Endothelial cell of umbilical vein (primary cell): ENCODE measurements around the gene SUCLG1. TPM values are rescaled to one million over a fixed set of nuclear protein-coding genes. Genes with fewer than 3 reads are reported as not detected.

Experiments used
- BruUV-seq: library from RNA; stranded (reverse); fragments of 400-500 nt; replicated peaks from 2 replicates; lab custom pipeline; 2021; lab: Mats Ljungman, UMichigan
- CTCF ChIA-PET: fragments of 300-600, 350-600 bp; sonication (Branson Sonifier 250); formaldehyde crosslinking; loops from one replicate; lab custom pipeline; 2021; ENCODE audit warnings: antibody characterized with exemption, inconsistent platforms; lab: Charles Lee
- POLR2A ChIA-PET: fragments of 300-600, 350-600 bp; sonication (Branson Sonifier 250); formaldehyde crosslinking; loops from one replicate; lab custom pipeline; 2021; ENCODE audit warnings: antibody characterized with exemption, inconsistent platforms; lab: Charles Lee
- DNase-seq: peaks from one replicate; pipeline ENCODE4 v3.0.0-alpha.2; 2011; ENCODE audit warnings: low read depth, low spot score
- FAIRE-seq: peaks from 2 replicates; lab custom pipeline; 2011; peaks lifted over from hg19 to GRCh38; lab: Jason Lieb, UNC
- H2AFZ ChIP-seq: 2 replicates; pipeline ENCODE4 v1.6.0; 2012; ENCODE audit warnings: low read depth, low read length, control low read depth, inconsistent platforms
- H3K27ac ChIP-seq: 2 replicates; pipeline ENCODE4 v1.5.1; 2011; ENCODE audit warnings: low read depth, mild to moderate bottlenecking, control low read depth, low read length, moderate library complexity; ENCODE audit not compliant: insufficient read depth
- H3K27me3 ChIP-seq, 2 experiments: 2 replicates each; pipeline versions ENCODE4 v1.6.0 to v1.6.1; 2011; ENCODE audit warnings: low read length in 2 of 2, mixed read lengths in 1 of 2; ENCODE audit not compliant: control insufficient read depth in 2 of 2, insufficient read depth in 2 of 2
- H3K36me3 ChIP-seq, 2 experiments: 2 replicates in 1 of 2; 3 replicates in 1 of 2; pipeline ENCODE4 v1.5.1; 2011; ENCODE audit warnings: low read length in 2 of 2, mild to moderate bottlenecking in 1 of 2, moderate library complexity in 1 of 2; ENCODE audit not compliant: control insufficient read depth in 2 of 2, insufficient read depth in 2 of 2; ENCODE audit errors: extremely low read depth in 1 of 2
- H3K4me1 ChIP-seq: 3 replicates; pipeline ENCODE4 v1.5.1; 2011; ENCODE audit warnings: mild to moderate bottlenecking, low read length; ENCODE audit not compliant: control insufficient read depth, insufficient read depth; ENCODE audit errors: extremely low read depth
- H3K4me2 ChIP-seq: 2 replicates; pipeline ENCODE4 v1.6.1; 2011; ENCODE audit warnings: low read length, control low read depth, mixed read lengths; ENCODE audit not compliant: insufficient read depth
- H3K4me3 ChIP-seq, 3 experiments: fragments of 200-600 bp in 1 of 3; sonication (generic), shearing (Covaris generic) in 1 of 3; replicated peaks in 1 of 3; 2 replicates each; pipeline ENCODE4 v1.5.1; 2011 to 2016; ENCODE audit warnings: control low read depth in 3 of 3, low read length in 3 of 3, mild to moderate bottlenecking in 2 of 3, inconsistent platforms in 1 of 3, low read depth in 1 of 3, moderate library complexity in 1 of 3; ENCODE audit not compliant: insufficient read depth in 1 of 3
- H3K79me2 ChIP-seq: 2 replicates; pipeline ENCODE4 v1.6.0; 2012; ENCODE audit warnings: low read length, inconsistent platforms; ENCODE audit not compliant: control insufficient read depth, insufficient read depth
- H3K9ac ChIP-seq: replicated peaks from 2 replicates; pipeline ENCODE3; 2011; ENCODE audit warnings: low read length, control low read depth; ENCODE audit not compliant: insufficient read depth; ENCODE audit errors: extremely low read depth
- H3K9me1 ChIP-seq: replicated peaks from 3 replicates; pipeline ENCODE4 v1.6.0; 2011; ENCODE audit warnings: mild to moderate bottlenecking, low read length; ENCODE audit not compliant: control insufficient read depth, insufficient read depth; ENCODE audit errors: extremely low read depth
- H3K9me3 ChIP-seq: replicated peaks from 2 replicates; pipeline ENCODE4 v1.5.1; 2012; ENCODE audit warnings: low read length, inconsistent platforms; ENCODE audit not compliant: control insufficient read depth, insufficient read depth
- H4K20me1 ChIP-seq: replicated peaks from 2 replicates; pipeline ENCODE3; 2011; ENCODE audit warnings: mild to moderate bottlenecking, low read length; ENCODE audit not compliant: control insufficient read depth, insufficient read depth; ENCODE audit errors: extremely low read depth
- EZH2 ChIP-seq: IDR thresholded peaks from 2 replicates; pipeline ENCODE4 v1.6.1; 2012; ENCODE audit warnings: borderline replicate concordance, low read depth, mild to moderate bottlenecking, moderate library complexity, low read length, inconsistent platforms; ENCODE audit not compliant: severe bottlenecking
- FOS ChIP-seq: IDR thresholded peaks from 2 replicates; pipeline ENCODE4 v1.6.1; 2011; ENCODE audit warnings: mild to moderate bottlenecking, low read length, moderate library complexity, borderline replicate concordance; ENCODE audit not compliant: insufficient read depth
- GATA2 ChIP-seq: IDR thresholded peaks from 2 replicates; pipeline ENCODE4 v1.7.0; 2011; ENCODE audit warnings: low read depth, mild to moderate bottlenecking, moderate library complexity, mixed read lengths, low read length; ENCODE audit not compliant: insufficient read length, insufficient read depth
- JUN ChIP-seq: IDR thresholded peaks from 2 replicates; pipeline ENCODE4 v1.6.1; 2011; ENCODE audit warnings: borderline replicate concordance, low read depth; ENCODE audit not compliant: insufficient read length, insufficient read depth
- MYC ChIP-seq: IDR thresholded peaks from one replicate; pipeline ENCODE4 v1.6.1; 2011; ENCODE audit warnings: mild to moderate bottlenecking, low read depth, low read length
- POLR2A ChIP-seq: IDR thresholded peaks from 2 replicates; pipeline ENCODE4 v1.6.1; 2012; ENCODE audit warnings: low read depth, mild to moderate bottlenecking, control low read depth, low read length
- POLR2AphosphoS5 ChIP-seq: IDR thresholded peaks from 2 replicates; pipeline ENCODE4 v1.6.1; 2012; ENCODE audit warnings: low read depth, mild to moderate bottlenecking, control low read depth, low read length, moderate library complexity; ENCODE audit not compliant: insufficient read depth
- dilution Hi-C: fragments of 300-500 bp; cut with MboI; formaldehyde crosslinking; loops from one replicate; pipeline ENCODE4 v1.15.0; 2019; ENCODE audit warnings: low sequenced_read_pairs; ENCODE audit not compliant: extremely low pct_ligation_motif_present
- intact Hi-C: fragments of 100-400 bp; cut with micrococcal nuclease; formaldehyde crosslinking; loops from one replicate; pipeline ENCODE4 v1.10.0; 2022
- polyA plus RNA-seq, 4 experiments: library from polyadenylated mRNA; depleted of rRNA in 3 of 4; stranded (reverse) in 3 of 4; unstranded in 1 of 4; fragments of >200 nt; gene quantifications; 2 replicates each; pipeline versions ENCODE4 v1.2.1 to v1.2.3, GENCODE V29; 2011 to 2012; ENCODE audit warnings: missing spikeins in 1 of 4
- total RNA-seq: library from RNA; stranded (reverse); gene quantifications from 2 replicates; pipeline ENCODE4 v1.2.3, GENCODE V29; 2021
- TF ChIP-seq, protein P1 (sequence below): IDR thresholded peaks from 2 replicates; pipeline ENCODE4 v1.6.1; 2011; ENCODE audit not compliant: insufficient read depth, insufficient read length
- TF ChIP-seq, protein P2 (sequence below), 2 donors: IDR thresholded peaks; 1 replicate in 1 of 2; 2 replicates in 1 of 2; pipeline ENCODE4 v1.5.1; 2011; ENCODE audit warnings: low read length in 2 of 2, mild to moderate bottlenecking in 2 of 2, moderate library complexity in 2 of 2, control low read depth in 1 of 2, inconsistent platforms in 1 of 2, low read depth in 1 of 2; ENCODE audit not compliant: insufficient read depth in 1 of 2; ENCODE audit errors: extremely low read depth in 1 of 2

Gene SUCLG1
- total and polyA plus RNA-seq, 2 donors (not counting 3 experiments of a cell fraction or from before 2014, with no cell fraction given): 31.7 to 59.2 TPM

GRCh38 chr2:84421791-84422190 lies 37.3 kb downstream of the SUCLG1 start:
- ChIA-PET CTCF (no interaction called here), POLR2A (no interaction called here)
- TF ChIP-seq EZH2 (no peak), JUN (no peak), GATA2 (no peak), MYC (no peak), FOS (no peak), POLR2A (no peak), POLR2AphosphoS5 (no peak)
- TF ChIP-seq, protein P1, sequence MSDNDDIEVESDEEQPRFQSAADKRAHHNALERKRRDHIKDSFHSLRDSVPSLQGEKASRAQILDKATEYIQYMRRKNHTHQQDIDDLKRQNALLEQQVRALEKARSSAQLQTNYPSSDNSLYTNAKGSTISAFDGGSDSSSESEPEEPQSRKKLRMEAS: no peak
- TF ChIP-seq, protein P2, sequence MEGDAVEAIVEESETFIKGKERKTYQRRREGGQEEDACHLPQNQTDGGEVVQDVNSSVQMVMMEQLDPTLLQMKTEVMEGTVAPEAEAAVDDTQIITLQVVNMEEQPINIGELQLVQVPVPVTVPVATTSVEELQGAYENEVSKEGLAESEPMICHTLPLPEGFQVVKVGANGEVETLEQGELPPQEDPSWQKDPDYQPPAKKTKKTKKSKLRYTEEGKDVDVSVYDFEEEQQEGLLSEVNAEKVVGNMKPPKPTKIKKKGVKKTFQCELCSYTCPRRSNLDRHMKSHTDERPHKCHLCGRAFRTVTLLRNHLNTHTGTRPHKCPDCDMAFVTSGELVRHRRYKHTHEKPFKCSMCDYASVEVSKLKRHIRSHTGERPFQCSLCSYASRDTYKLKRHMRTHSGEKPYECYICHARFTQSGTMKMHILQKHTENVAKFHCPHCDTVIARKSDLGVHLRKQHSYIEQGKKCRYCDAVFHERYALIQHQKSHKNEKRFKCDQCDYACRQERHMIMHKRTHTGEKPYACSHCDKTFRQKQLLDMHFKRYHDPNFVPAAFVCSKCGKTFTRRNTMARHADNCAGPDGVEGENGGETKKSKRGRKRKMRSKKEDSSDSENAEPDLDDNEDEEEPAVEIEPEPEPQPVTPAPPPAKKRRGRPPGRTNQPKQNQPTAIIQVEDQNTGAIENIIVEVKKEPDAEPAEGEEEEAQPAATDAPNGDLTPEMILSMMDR (IDR thresholded peaks at IDR 0.05; ENCODE audit: extremely low read depth in 1 of 2, insufficient read depth in 1 of 2, low read depth in 1 of 2, low read length in 2 of 2): no peak
- H2AFZ ChIP-seq: no peak overlapping the region
- no peak for DNase-seq
- no peaks in the 10 kb centered on the region for H3K4me1 ChIP-seq
- no peaks in the 10 kb centered on the region for H3K27me3 ChIP-seq
- H3K9ac ChIP-seq: no peak overlapping the region
- H3K9me1 ChIP-seq: no peaks in the 10 kb centered on the region
- FAIRE-seq: no peak
- H4K20me1 ChIP-seq: no peaks in the 10 kb centered on the region
- dilution Hi-C loops: no loop called here
- H3K36me3 ChIP-seq: peaks cover 0 to 6% of the 10 kb centered on the region in 2 experiments
- no peak overlapping the region for H3K4me2 ChIP-seq
- no TSS peak for BruUV-seq
- no peak overlapping the region for H3K4me3 ChIP-seq
- H3K79me2 ChIP-seq: no peaks in the 10 kb centered on the region
- intact Hi-C loops: no loop called here
- no peak overlapping the region for H3K27ac ChIP-seq
- H3K9me3 ChIP-seq: no peaks in the 10 kb centered on the region
